Measurements from ENCODE around the gene SMPD4.
A peak's percentile ranks its signal among the peaks of the same experiment; 100 is the strongest.
"Not testable (repeated sequence)": the region's sequence is repeated elsewhere in the genome, so short reads cannot be mapped to it uniquely, and the experiment has no call there.

Gene SMPD4, protein sequence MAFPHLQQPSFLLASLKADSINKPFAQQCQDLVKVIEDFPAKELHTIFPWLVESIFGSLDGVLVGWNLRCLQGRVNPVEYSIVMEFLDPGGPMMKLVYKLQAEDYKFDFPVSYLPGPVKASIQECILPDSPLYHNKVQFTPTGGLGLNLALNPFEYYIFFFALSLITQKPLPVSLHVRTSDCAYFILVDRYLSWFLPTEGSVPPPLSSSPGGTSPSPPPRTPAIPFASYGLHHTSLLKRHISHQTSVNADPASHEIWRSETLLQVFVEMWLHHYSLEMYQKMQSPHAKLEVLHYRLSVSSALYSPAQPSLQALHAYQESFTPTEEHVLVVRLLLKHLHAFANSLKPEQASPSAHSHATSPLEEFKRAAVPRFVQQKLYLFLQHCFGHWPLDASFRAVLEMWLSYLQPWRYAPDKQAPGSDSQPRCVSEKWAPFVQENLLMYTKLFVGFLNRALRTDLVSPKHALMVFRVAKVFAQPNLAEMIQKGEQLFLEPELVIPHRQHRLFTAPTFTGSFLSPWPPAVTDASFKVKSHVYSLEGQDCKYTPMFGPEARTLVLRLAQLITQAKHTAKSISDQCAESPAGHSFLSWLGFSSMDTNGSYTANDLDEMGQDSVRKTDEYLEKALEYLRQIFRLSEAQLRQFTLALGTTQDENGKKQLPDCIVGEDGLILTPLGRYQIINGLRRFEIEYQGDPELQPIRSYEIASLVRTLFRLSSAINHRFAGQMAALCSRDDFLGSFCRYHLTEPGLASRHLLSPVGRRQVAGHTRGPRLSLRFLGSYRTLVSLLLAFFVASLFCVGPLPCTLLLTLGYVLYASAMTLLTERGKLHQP

DNA sequence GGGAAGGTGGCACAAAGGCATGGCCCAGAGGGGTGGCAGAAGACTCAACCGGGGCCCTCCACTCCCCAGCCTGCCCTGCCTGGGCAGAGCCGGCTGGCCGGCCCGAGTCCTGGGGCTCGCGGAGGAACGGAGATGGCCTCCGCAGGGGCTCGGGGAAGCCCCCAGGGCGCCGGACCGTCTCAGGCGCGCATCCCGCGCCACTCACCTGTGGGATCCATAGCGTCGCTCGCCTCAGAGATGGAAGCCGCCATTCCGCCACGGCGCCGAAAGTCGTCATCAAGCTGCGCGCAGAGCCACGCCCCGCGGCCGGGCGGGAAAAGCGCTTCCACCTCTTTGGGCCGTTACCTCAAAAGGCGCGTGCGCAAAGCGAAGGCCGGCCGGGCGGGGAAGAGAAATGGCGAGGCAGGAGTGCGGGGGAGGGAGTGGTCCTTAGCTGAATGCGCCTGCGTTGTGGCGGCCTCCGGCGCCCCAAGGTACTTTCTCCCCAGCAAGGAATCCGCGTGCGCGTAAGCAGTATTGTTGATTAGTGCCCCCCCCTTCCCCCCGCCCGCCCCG is at the start of gene SMPD4:
TSS of gene SMPD4 (minus strand) at position 278 of the 555 bp plus-strand sequence. CDS start 5,010 bp downstream, outside the sequence.
- H3K4me3 ChIP-seq = peak within 1 kb of the TSS; percentile 94
- in situ Hi-C loops (cut with MboI; ENCODE audit: low sequenced_read_pairs) = loop anchor here (5.0 to 25.0 kb wide), 2 partner anchors 151 to 906 kb away; partner anchors contain the start of gene FAM168B

GRCh38 chr2:130230907-130231306 is 49.5 kb upstream of the SMPD4 start:
- H3K4me3 ChIP-seq; H3K36me3 ChIP-seq (replicated peaks); H3K9me3 ChIP-seq; H3K4me1 ChIP-seq; DNase-seq (ENCODE audit: low spot score in 2 of 2); in situ Hi-C loops (cut with MboI; ENCODE audit: low sequenced_read_pairs); H3K27me3 ChIP-seq (ENCODE audit: low read depth): not testable (repeated sequence)

More for the DNA sequence above, at the start of gene SMPD4:
- DNase-seq (ENCODE audit: low spot score in 2 of 2) = peak; percentile 86 to 97
- H3K27me3 ChIP-seq (ENCODE audit: low read depth) = no peaks in the 10 kb centered on the region
- H3K4me1 ChIP-seq = no peaks in the 10 kb centered on the region
- peaks cover 6% of the 10 kb centered on the region; the same call in 1 of the 2 replicates for H3K36me3 ChIP-seq (replicated peaks)
- no peaks in the 10 kb centered on the region for H3K9me3 ChIP-seq

- H3K36me3 ChIP-seq (replicated peaks); H3K4me3 ChIP-seq; H3K9me3 ChIP-seq; H3K4me1 ChIP-seq; DNase-seq (ENCODE audit: low spot score in 2 of 2); in situ Hi-C loops (cut with MboI; ENCODE audit: low sequenced_read_pairs); H3K27me3 ChIP-seq (ENCODE audit: low read depth): not testable (repeated sequence)
Observed at GRCh38 chr2:130230376-130230775, 49.0 kb upstream of the SMPD4 start.

DNA sequence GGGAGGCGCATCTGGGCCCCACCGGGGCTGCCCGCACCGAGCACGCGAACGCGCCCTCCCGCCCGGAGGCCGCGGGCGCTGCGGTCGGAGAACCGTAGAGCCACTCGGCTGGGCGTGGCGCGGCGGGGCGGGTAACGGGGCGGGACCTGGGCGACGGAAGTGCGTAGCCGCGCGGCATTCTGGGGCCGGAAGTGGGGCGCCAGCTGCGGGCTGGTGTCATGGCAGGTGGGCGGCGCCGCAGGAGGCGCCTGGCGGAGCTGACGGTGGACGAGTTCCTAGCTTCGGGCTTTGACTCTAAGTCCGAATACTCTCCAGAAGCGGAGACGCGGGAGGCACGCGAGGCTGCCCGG is 47.7 kb upstream of the SMPD4 start:
- in situ Hi-C loops (cut with MboI; ENCODE audit: low sequenced_read_pairs) = not testable (repeated sequence)

GRCh38 chr2:130228467-130229160 is 47.2 kb upstream of the SMPD4 start:
- in situ Hi-C loops (cut with MboI; ENCODE audit: low sequenced_read_pairs); H3K36me3 ChIP-seq (replicated peaks); H3K4me3 ChIP-seq; H3K4me1 ChIP-seq; H3K9me3 ChIP-seq; DNase-seq (ENCODE audit: low spot score in 2 of 2); H3K27me3 ChIP-seq (ENCODE audit: low read depth): not testable (repeated sequence)

More for the DNA sequence above, 47.7 kb upstream of the SMPD4 start:
- DNase-seq (ENCODE audit: low spot score in 2 of 2); H3K4me1 ChIP-seq; H3K9me3 ChIP-seq; H3K4me3 ChIP-seq; H3K36me3 ChIP-seq (replicated peaks); H3K27me3 ChIP-seq (ENCODE audit: low read depth): not testable (repeated sequence)

- in situ Hi-C loops (cut with MboI; ENCODE audit: low sequenced_read_pairs); H3K4me1 ChIP-seq; H3K4me3 ChIP-seq; H3K27me3 ChIP-seq (ENCODE audit: low read depth); H3K36me3 ChIP-seq (replicated peaks); H3K9me3 ChIP-seq; DNase-seq (ENCODE audit: low spot score in 2 of 2): not testable (repeated sequence)
Observed at GRCh38 chr2:130228005-130228404, 46.6 kb upstream of the SMPD4 start.

- H3K4me3 ChIP-seq; H3K9me3 ChIP-seq; H3K36me3 ChIP-seq (replicated peaks); H3K4me1 ChIP-seq; H3K27me3 ChIP-seq (ENCODE audit: low read depth); in situ Hi-C loops (cut with MboI; ENCODE audit: low sequenced_read_pairs); DNase-seq (ENCODE audit: low spot score in 2 of 2): not testable (repeated sequence)
Observed at GRCh38 chr2:130222523-130222922, 41.1 kb upstream of the SMPD4 start.

DNA sequence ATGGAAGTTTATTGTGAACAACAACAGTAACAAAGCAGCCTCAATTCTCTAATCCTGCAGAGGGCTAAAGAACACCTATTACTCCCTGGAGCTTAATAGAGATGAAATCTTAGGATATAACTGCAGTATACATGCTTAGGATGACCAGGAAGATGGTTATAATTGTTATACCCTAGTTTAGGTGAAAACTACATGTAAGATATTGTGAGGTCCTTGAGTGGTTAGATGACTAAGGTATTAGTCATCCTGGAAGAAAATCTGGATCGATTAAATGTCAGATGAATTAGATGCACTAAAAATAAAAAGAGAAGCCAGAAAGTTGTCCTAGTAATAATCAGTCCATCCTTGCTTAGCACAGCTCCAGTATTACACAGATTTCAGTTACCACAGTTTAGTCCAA is 39.1 kb upstream of the SMPD4 start:
- H3K27me3 ChIP-seq (ENCODE audit: low read depth); H3K4me1 ChIP-seq; H3K36me3 ChIP-seq (replicated peaks); H3K9me3 ChIP-seq; H3K4me3 ChIP-seq; DNase-seq (ENCODE audit: low spot score in 2 of 2); in situ Hi-C loops (cut with MboI; ENCODE audit: low sequenced_read_pairs): not testable (repeated sequence)

DNA sequence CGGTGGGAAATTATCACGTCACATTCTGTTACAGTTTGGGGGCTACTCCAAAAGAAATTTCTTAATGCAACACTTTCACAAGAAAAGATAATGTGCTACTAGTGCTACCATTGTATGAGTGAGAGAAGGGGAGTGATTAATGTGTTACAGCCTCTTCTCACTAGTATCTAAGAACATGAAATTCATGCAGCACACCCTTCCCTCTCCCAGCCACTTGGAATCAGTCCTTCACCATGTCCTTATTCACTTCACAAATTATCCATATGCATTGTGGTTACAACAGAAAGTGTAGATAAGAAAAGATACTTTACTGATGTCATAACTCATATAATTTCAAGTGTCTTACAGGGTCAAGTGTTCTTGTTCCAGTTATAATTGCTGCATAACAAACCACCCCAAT is 37.7 kb upstream of the SMPD4 start:
- DNase-seq (ENCODE audit: low spot score in 2 of 2); in situ Hi-C loops (cut with MboI; ENCODE audit: low sequenced_read_pairs); H3K9me3 ChIP-seq; H3K4me3 ChIP-seq; H3K4me1 ChIP-seq; H3K27me3 ChIP-seq (ENCODE audit: low read depth); H3K36me3 ChIP-seq (replicated peaks): not testable (repeated sequence)

DNA sequence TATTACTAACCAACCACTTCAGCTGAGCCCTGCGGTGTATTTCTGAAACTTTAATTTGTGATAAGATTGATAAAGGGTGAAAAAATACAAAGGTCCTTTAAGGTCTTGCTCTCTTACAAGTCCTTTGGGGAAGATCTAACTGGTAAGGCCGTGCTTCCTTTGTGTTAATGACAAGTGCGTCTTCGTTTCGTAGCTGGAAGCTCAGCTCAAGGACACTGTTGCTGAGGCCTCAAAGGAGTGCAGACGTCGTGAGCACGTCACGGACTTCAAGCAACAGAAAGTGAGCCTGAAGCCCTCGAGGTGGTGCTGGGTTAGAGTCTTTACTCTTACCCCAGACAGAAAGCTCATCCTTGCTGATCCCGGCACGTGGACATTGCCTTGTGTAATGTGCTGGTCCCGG is 25.6 kb upstream of the SMPD4 start:
- DNase-seq (ENCODE audit: low spot score in 2 of 2); H3K27me3 ChIP-seq (ENCODE audit: low read depth); H3K4me1 ChIP-seq; H3K36me3 ChIP-seq (replicated peaks); H3K9me3 ChIP-seq; H3K4me3 ChIP-seq; in situ Hi-C loops (cut with MboI; ENCODE audit: low sequenced_read_pairs): not testable (repeated sequence)

DNA sequence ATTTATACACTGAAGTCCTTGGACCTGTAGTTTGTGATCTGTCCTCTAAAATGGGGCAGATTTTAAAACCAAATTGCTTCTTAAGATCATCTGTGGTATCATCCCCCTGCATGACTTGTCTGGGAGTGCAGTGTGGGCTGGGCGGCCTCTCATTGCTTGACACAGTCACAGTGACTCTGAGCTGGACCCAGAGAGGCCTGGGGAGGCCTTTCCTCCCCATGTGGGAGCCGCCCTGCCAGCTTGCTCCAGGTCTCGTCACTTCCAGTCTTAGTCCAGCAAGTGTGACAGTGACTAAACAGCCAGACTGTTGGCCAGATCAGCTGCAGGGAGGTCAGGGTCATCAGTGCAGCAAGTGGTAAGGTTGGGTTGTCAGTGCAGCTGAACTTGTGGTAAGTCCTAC is 21.7 kb upstream of the SMPD4 start:
- in situ Hi-C loops (cut with MboI; ENCODE audit: low sequenced_read_pairs); H3K9me3 ChIP-seq; H3K4me3 ChIP-seq; H3K27me3 ChIP-seq (ENCODE audit: low read depth); DNase-seq (ENCODE audit: low spot score in 2 of 2); H3K4me1 ChIP-seq; H3K36me3 ChIP-seq (replicated peaks): not testable (repeated sequence)

- H3K9me3 ChIP-seq; H3K36me3 ChIP-seq (replicated peaks); H3K27me3 ChIP-seq (ENCODE audit: low read depth); H3K4me3 ChIP-seq; in situ Hi-C loops (cut with MboI; ENCODE audit: low sequenced_read_pairs); H3K4me1 ChIP-seq; DNase-seq (ENCODE audit: low spot score in 2 of 2): not testable (repeated sequence)
Observed at GRCh38 chr2:130202518-130202917, 21.1 kb upstream of the SMPD4 start.

DNA sequence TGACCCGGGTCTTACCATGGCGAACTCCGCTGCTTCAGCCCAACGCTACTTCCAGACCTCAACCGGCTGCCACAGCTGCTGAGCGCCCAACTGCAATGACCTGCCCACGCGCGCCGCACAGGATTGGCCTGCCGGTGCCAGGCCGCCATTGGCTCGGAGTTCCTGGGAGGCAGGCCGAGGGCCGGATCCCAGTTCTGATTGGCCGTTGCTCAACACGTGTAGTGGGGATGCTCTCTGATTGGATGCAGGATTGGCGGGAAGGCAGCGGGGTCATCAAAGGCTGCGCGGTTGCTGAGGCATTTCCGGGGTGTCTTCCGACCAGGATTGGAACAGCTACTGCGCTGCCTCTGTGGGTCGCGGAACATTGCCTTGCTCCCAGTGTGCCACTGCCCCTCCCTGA is 16.9 kb upstream of the SMPD4 start, which contains the start of gene TUBA3E:
TSS of gene TUBA3E (minus strand) at position 97 of the 400 bp plus-strand sequence. CDS start at position 18, 79 bp downstream.
- in situ Hi-C loops (cut with MboI; ENCODE audit: low sequenced_read_pairs) = loop anchor here (25.0 kb wide), 1 partner anchor 889 kb away; the partner anchor contains the start of gene FAM168B
- H3K4me3 ChIP-seq = no peak within 1 kb of the TSS
- no peaks in the 10 kb centered on the region for H3K27me3 ChIP-seq (ENCODE audit: low read depth)
- no peak for DNase-seq (ENCODE audit: low spot score in 2 of 2)
- H3K4me1 ChIP-seq = no peaks in the 10 kb centered on the region
- no peaks in the 10 kb centered on the region for H3K36me3 ChIP-seq (replicated peaks)
- no peaks in the 10 kb centered on the region for H3K9me3 ChIP-seq

Data from HAP-1 (cell line).